ENCODE results near the gene GBX1. TPM values are rescaled to one million over a fixed set of nuclear protein-coding genes. Genes with fewer than 3 reads are reported as not detected.

Gene GBX1
- total RNA-seq, 1 experiment from 2014 or later, result not detected

GRCh38 chr7:151131592-151132293 lies 35.8 kb downstream of the GBX1 start:
- Mint-ChIP-seq H3K4me1 (ENCODE audit: insufficient read depth, unreplicated experiment) (no peaks in the 10 kb centered on the region), H3K27ac (ENCODE audit: low read depth, unreplicated experiment) (no peak overlapping the region), H3K9me3 (ENCODE audit: unreplicated experiment) (no peaks in the 10 kb centered on the region), H3K36me3 (ENCODE audit: insufficient read depth, unreplicated experiment) (peaks cover 46% of the 10 kb centered on the region), H3K27me3 (ENCODE audit: insufficient read depth, unreplicated experiment) (no peaks in the 10 kb centered on the region), H3K4me3 (ENCODE audit: unreplicated experiment) (no peak overlapping the region)
- no peak for DNase-seq (ENCODE audit: unreplicated experiment)
- CTCF ChIA-PET, result interaction anchor here (1.2 to 3.5 kb wide), 4 partner anchors 8 to 40 kb away, joined by 3 to 18 read pairs (median 5); no protein-coding TSS in a partner anchor
- no TSS peak for BruUV-seq (replicated peaks)
- no peak for TF ChIP-seq CTCF (IDR thresholded peaks at IDR 0.05; ENCODE audit: unreplicated experiment)
- intact Hi-C loops (cut with micrococcal nuclease), result no loop called here
- POLR2A ChIA-PET, result interaction anchor here (0.6 kb wide), 1 partner anchor 25 kb away, joined by 3 read pairs; no protein-coding TSS in a partner anchor

- ChIA-PET CTCF (interaction anchor here (1.2 to 3.5 kb wide), 4 partner anchors 8 to 41 kb away, joined by 3 to 18 read pairs (median 3); no protein-coding TSS in a partner anchor), POLR2A (interaction anchor here (0.6 kb wide), 1 partner anchor 25 kb away, joined by 3 read pairs; no protein-coding TSS in a partner anchor)
- no peaks in the 10 kb centered on the region for H3K9me3 Mint-ChIP-seq (ENCODE audit: unreplicated experiment)
- TF ChIP-seq CTCF (IDR thresholded peaks at IDR 0.05; ENCODE audit: unreplicated experiment), result no peak
- no peak overlapping the region for H3K27ac Mint-ChIP-seq (ENCODE audit: low read depth, unreplicated experiment)
- H3K4me3 Mint-ChIP-seq (ENCODE audit: unreplicated experiment), result no peak overlapping the region
- no TSS peak for BruUV-seq (replicated peaks)
- intact Hi-C loops (cut with micrococcal nuclease), result no loop called here
- DNase-seq (ENCODE audit: unreplicated experiment), result no peak
- H3K4me1 Mint-ChIP-seq (ENCODE audit: insufficient read depth, unreplicated experiment), result no peaks in the 10 kb centered on the region
- H3K36me3 Mint-ChIP-seq (ENCODE audit: insufficient read depth, unreplicated experiment), result peaks cover 40% of the 10 kb centered on the region
- no peaks in the 10 kb centered on the region for H3K27me3 Mint-ChIP-seq (ENCODE audit: insufficient read depth, unreplicated experiment)
These were observed 36.3 kb downstream of the GBX1 start for GRCh38 chr7:151131224-151131591.

GRCh38 chr7:151130741-151131157 lies 36.7 kb downstream of the GBX1 start:
- H3K4me1 Mint-ChIP-seq (ENCODE audit: insufficient read depth, unreplicated experiment), result no peaks in the 10 kb centered on the region
- peaks cover 40% of the 10 kb centered on the region for H3K36me3 Mint-ChIP-seq (ENCODE audit: insufficient read depth, unreplicated experiment)
- no peak for DNase-seq (ENCODE audit: unreplicated experiment)
- intact Hi-C loops (cut with micrococcal nuclease), result no loop called here
- no TSS peak for BruUV-seq (replicated peaks)
- no peak for TF ChIP-seq CTCF (IDR thresholded peaks at IDR 0.05; ENCODE audit: unreplicated experiment)
- ChIA-PET CTCF (interaction anchor here (1.2 to 3.5 kb wide), 4 partner anchors 9 to 41 kb away, joined by 3 to 18 read pairs (median 3); no protein-coding TSS in a partner anchor), POLR2A (no interaction called here)
- H3K4me3 Mint-ChIP-seq (ENCODE audit: unreplicated experiment), result no peak overlapping the region
- H3K27ac Mint-ChIP-seq (ENCODE audit: low read depth, unreplicated experiment), result no peak overlapping the region
- H3K27me3 Mint-ChIP-seq (ENCODE audit: insufficient read depth, unreplicated experiment), result no peaks in the 10 kb centered on the region
- no peaks in the 10 kb centered on the region for H3K9me3 Mint-ChIP-seq (ENCODE audit: unreplicated experiment)

GRCh38 chr7:151129960-151130591 lies 37.4 kb downstream of the GBX1 start:
- TF ChIP-seq CTCF (IDR thresholded peaks at IDR 0.05; ENCODE audit: unreplicated experiment), result no peak
- H3K4me1 Mint-ChIP-seq (ENCODE audit: insufficient read depth, unreplicated experiment), result no peaks in the 10 kb centered on the region
- no peak overlapping the region for H3K27ac Mint-ChIP-seq (ENCODE audit: low read depth, unreplicated experiment)
- BruUV-seq (replicated peaks), result no TSS peak
- CTCF ChIA-PET, result interaction anchor here (0.6 to 3.5 kb wide), 5 partner anchors 10 to 146 kb away, joined by 3 to 18 read pairs (median 3); no protein-coding TSS in a partner anchor
- H3K9me3 Mint-ChIP-seq (ENCODE audit: unreplicated experiment), result no peaks in the 10 kb centered on the region
- no peak for DNase-seq (ENCODE audit: unreplicated experiment)
- intact Hi-C loops (cut with micrococcal nuclease), result no loop called here
- H3K27me3 Mint-ChIP-seq (ENCODE audit: insufficient read depth, unreplicated experiment), result no peaks in the 10 kb centered on the region
- peaks cover 40% of the 10 kb centered on the region for H3K36me3 Mint-ChIP-seq (ENCODE audit: insufficient read depth, unreplicated experiment)
- POLR2A ChIA-PET, result interaction anchor here (0.7 kb wide), 1 partner anchor 102 kb away, joined by 3 read pairs; the partner anchor contains the start of gene CHPF2
- H3K4me3 Mint-ChIP-seq (ENCODE audit: unreplicated experiment), result no peak overlapping the region
